ENCODE data around the gene AADACL4.
"Not testable (repeated sequence)": the region's sequence is repeated elsewhere in the genome, so short reads cannot be mapped to it uniquely, and the experiment has no call there.

AADACL4 gene

DNA sequence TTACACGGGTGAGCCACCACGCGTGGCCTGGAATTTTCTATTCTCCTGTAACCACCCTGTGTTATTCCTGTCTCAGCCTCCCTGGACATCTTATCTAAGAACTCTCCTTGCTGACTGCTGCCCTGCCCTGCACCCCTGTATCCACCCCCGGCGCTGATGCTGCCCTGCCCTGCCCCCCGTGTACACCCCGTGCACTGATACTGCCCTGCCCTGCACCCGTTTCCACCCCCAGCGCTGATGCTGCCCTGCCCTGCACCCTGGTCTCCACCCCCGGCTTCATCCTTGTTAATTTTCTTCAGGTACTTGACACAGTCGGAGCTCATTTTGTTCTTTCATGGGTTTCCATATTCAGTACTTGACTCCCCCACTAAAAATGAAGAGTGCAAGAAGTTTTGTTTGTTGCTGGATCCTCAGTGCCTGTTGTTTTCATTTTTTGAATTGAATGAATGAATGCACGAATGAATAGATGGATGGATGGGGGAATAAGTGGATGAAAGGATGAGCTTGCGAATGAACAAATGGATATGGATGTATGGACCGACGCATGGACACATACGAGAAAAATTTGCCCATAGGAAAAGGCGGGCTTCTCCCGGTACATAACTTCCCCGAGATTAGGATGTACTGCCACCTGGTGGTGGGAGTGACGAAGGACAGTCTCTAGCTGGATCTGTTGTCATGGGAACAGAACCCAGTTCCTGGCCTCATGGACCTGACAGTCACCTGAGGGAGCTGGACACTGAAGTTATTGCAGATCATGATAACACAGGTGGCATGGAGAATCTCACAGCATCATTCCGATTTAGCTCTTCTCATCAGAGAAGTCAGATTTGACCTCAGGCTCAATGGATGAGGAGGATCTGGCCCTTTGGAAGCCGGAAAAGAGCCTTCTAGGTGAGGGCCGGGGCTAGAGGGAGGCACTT, 14.9 kb downstream of the AADACL4 start:
- DNase-seq (ENCODE audit: low read depth in 2 of 2), result peak; percentile 41 to 49

DNA sequence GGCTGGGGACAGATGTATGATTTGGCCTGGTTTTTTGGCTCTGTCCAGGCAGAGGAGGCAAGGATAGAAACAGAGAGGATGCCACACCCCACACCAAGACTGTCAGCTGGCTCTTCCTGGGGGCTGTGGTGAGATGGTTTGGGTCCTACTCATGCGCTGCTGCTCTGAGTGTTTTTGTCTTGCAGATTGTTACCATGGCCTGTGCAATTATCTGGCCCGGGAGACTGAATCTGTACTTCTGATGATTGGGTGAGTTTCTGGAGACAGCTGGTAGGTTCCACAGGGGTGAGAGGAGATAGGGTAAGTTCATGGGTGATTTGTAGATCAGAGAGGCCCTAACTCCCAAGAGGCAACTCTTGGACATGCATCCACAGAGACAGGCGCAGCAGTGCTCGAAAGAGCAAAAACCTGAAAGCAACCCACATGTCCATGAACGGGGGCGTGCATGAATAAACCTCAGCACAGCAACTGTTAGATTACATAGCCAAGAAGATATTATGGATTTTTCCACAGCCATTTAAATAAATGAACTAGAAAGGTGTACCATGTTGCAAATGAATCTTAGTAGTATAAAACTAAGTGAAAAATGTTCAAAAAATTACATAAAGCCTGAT, 17.8 kb downstream of the AADACL4 start:
- DNase-seq (ENCODE audit: low read depth in 2 of 2), result no peak

DNA sequence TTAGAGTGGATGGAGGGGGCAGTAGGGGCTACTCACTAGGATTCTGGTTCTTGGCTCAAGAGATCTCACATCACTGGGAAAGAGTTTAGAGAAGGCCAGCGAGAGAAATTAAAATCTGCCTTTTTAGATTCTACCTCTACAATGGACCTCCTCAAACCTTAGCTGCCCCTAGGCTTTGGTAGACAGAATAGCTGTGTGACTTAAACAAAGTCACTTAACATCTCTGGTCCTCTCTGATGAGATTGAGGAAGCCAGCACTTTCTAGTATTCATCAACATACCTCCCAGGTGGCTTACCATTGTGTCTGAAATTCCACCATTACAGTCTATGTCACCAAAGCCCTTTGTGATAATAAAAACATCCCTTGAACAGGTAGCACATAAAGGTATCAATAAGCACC, 18.7 kb downstream of the AADACL4 start:
- no peak for DNase-seq (ENCODE audit: low read depth in 2 of 2)

DNA sequence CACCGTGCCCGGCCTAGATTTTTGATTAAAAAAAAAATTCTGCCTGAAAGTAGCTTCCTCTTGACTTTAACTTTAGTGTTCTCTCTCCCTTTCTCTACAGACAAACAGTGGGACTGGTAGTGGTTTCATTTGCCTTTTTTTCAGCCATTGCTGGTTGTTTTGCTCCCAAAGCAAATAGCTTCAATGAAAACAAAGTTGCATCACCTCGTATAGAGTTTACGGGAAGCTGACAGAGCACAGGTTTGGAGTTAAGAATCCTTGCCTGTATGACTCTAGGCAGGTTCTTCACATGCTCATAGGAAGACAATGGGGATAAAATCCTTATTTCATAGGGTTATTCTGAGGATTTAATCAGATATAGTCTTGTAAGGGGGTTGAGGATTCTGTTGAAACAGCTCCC, 21.6 kb downstream of the AADACL4 start:
- DNase-seq (ENCODE audit: low read depth in 2 of 2), result no peak

DNA sequence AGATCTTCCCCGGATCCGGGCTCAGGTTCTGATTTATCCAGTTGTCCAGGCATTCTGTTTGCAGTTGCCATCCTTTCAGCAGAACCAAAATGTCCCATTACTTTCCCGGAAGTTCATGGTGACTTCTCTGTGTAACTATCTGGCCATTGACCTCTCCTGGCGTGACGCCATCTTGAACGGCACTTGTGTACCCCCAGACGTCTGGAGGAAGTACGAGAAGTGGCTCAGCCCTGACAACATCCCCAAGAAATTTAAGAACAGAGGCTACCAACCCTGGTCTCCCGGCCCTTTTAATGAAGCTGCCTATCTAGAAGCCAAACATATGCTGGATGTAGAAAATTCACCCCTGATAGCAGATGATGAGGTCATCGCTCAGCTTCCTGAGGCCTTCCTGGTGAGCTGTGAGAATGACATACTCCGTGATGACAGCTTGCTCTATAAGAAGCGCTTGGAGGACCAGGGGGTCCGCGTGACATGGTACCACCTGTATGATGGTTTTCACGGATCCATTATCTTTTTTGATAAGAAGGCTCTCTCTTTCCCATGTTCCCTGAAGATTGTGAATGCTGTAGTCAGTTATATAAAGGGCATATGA, 22.4 kb downstream of the AADACL4 start:
- no peak for DNase-seq (ENCODE audit: low read depth in 2 of 2)

DNA sequence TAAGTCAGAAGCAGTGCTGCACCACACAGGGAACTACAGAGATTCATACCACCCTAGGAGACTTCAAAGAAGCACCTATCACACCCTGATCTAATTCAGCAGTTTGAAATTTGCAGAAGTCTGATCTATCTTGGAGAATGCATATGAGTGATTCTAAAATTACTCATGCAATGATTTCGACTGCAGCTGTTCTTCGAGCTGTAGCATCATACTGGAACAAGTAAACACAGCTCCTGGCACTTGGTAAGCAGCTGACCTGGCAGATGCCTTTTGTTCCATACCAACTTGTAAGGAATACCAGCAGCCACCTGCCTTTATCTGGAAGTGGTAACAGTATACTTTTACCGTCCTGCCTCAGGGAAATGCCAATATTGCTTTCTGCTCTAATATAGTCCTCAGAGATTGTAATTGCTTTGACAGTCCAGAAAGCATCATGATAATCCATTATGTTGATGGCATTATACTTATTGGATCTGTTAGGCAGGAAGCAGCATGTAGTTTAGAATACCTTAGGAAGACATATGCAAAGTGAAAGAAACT, 25.7 kb downstream of the AADACL4 start:
- DNase-seq (ENCODE audit: low read depth in 2 of 2), result no peak

DNA sequence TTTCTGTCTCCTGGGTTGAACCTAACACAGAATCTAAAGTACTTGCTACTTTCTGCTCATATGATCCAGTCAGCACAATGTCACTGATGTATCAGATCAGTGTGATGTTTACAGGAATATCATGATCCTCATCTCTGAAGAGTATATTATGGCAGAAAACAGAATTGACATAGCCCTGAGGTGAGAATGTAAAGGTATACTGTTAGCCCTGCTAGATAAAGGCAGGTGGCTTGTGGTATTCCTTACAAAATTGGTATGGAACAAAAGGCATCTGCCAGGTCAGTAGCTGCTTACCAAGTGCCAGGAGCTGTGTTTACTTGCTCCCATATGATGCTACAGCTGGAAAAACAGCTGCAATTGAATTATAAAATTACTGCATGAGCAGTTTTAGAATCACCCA, 30.5 kb downstream of the AADACL4 start:
- DNase-seq (ENCODE audit: low read depth in 2 of 2), result no peak

DNA sequence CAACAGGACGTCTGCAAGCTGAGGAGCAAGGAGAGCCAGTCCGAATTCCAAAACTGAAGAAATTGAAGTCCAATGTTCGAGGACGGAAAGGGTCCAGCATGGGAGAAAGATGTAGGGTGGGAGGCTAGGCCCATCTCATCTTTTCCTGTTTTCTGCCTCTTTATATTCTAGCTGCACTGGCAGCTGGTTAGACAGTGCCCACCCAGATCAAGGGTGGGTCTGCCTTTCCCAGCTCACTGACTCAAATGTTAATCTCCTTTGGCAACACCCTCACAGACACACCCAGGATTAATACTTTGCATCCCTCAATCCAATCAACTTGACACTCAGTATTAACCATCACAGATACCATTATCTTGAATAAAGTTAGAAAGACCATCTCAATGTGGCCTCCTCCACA, 32.2 kb downstream of the AADACL4 start:
- DNase-seq (ENCODE audit: low read depth in 2 of 2), result not testable (repeated sequence)

DNA sequence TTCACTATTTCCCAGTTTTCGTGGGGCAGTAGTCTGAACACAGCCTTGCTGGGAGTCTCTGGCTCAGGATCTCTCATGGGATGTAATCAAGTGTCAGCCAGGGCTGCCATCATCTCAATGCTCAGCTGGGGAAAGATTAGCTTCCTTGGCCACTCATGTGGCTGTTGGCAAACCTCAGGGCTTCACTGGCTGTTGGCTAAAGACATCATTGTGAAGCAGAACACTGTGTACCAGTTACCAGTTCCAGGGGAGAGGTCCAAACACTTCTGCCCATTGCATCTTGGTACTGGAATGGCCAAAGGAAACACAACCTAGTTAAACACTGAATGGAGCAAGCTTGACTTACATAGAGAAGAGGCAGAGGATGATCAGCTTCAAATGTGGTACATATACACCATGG, 33.7 kb downstream of the AADACL4 start:
- no peak for DNase-seq (ENCODE audit: low read depth in 2 of 2)

DNA sequence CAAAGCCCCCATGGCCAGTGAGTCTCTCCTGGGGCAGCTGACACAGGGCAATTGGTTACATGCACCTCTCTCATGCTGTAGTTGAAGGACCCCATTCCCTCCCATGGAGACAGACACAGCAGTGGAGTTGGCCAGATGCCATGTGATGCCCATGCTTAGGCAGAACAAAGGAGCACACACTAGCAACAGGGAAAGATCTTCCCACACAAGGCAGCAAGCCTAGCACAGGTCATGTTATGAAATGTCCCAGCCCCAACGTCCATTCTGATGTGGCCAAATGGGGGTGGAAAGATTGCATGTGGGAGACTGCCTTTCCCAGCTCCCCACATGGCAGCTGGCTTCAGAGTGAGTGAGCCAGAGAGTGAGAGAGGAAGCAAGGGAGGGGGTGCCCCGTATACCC, 34.5 kb downstream of the AADACL4 start:
- no peak for DNase-seq (ENCODE audit: low read depth in 2 of 2)

DNA sequence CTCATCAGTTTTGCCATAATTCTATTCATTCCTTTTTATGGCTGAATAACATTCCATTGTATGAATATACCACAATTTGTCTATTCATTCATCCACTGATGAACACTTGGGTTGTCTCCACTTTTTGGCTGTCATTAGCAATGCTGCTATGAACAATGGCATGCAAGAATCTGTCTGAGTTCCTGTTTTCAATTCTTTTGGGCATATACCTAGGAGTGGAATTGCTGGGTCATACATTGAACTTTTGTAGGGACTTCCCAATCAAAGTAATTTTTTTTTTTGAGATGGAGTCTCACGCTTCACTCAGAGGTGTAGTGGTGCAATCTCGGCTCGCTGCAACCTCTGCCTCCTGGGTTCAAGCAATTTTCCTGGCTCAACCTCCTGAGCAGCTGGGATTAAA, 34.9 kb downstream of the AADACL4 start:
- no peak for DNase-seq (ENCODE audit: low read depth in 2 of 2)

DNA sequence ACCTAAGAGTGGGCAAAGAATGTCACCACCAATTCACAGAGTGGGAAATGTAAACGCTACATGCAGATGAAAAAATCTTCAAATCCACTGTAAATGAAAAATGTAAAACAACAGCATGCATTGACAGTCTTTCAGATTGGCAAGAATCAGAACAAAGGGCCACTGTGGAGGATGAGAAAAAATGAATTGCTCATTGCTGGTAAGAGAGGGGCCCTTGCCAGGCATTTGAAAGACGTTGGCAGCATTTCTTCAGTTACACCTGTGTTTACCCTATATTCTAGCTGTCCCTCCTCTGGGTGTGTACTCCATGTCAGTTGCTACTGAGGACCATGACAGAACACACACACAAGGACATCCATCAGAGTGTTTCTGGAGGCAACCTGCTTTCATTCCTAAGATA, 46.3 kb downstream of the AADACL4 start:
- DNase-seq (ENCODE audit: low read depth in 2 of 2), result no peak

DNA sequence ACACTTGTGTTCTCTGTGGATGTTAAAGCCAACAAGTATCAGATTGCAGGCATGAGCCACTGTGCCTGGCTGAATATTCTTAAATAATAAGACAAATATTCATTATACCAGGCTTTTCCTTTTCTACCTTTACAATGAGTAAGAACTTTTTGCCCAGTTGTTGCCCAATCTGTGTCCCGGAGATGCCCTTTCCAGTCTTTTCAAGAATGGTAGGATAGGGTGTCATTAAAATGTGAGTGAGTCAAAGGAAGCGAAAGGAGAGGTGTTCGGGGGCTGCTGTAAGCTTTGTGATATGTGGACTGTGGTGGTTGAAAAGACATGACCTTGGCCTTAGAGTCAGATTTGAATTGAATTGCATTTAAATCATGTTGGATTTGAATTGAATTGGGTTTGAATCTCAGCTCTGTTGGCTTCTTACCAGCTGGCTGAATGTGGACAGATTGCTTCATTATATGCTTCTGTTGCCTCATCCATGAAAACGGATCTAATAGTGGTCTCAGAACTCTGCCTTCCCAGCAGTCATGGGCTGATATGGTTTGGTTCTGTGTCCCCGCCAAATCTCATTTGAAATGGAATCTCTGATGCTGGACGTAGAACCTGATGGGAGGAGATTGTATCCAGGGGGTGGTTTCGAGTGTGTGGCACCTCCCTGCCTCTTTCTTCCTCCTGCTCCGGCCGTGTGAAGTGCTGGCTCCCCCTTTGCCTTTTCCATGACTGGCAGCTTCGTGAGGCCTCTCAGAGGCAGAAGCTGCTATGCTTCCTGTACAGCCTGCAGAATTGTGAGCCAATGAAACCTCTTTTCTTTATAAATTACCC, 49.3 kb downstream of the AADACL4 start:
- DNase-seq (ENCODE audit: low read depth in 2 of 2), result no peak

DNA sequence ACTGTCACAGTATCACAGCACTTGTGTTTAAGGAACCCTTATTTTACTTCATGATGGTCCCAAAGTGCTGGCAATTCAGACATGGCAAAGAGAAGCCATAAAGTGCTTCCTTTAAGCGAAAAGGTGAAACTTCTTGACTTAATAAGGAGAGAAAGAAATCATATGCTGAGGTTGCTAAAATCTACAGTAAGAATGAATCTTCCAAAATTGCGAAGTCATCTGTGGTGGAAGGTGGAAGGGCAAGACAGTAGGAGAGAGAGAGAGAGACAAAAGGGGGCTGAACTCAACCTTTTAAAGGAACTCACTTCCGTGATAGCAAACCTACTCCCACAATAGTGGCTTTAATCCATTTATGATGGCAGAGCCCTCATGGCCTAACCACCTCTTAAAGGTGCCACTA, 52.8 kb downstream of the AADACL4 start:
- DNase-seq (ENCODE audit: low read depth in 2 of 2), result no peak

DNA sequence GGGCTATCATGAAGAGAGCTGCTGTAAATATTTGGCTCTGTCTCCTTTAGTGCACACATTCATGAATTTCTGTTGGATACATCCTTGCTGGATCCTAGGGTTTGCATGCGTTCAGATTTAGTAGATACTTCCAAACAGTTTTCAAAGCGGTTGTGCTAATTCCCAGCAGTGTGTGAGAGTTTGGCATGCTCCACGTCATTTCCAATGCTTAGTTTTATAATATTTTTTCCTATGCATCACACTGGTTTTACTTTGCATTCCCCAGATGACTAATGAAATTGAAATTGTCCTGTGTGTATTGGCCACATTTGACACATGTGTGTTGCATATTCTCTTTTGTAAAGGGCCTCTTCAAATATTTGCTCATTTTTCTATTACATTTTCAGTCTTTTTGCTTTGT, 53.5 kb downstream of the AADACL4 start:
- DNase-seq (ENCODE audit: low read depth in 2 of 2), result no peak

DNA sequence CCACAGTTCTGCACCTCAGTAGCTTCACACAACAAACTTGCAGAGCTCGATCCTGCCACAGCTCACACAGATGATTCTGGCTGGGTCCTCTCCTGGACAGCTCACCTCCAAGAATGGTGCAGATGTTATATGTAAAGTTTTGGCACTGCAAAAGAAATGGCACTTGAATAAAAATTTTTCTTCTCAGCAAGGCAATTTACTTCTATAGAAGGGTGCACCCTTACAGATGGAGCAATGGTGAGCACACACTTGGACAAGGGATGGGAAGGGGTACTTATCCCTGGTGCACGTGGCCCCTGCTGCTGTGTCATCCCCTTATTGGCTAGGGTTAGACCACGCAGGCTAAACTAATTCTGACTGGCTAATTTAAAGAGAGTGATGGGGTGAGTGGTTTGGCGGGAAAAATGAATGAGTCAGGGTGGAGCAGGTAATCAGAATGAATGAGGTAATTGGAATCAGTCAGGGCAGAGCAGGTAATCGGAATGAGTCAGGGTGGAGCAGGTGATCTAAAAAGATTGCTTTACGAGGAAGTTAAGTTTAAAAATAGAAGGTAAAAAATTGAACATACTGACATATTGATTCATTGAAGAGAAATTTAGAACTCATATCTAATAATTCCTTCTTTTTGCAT, 60.1 kb downstream of the AADACL4 start:
- DNase-seq (ENCODE audit: low read depth in 2 of 2), result no peak

DNA sequence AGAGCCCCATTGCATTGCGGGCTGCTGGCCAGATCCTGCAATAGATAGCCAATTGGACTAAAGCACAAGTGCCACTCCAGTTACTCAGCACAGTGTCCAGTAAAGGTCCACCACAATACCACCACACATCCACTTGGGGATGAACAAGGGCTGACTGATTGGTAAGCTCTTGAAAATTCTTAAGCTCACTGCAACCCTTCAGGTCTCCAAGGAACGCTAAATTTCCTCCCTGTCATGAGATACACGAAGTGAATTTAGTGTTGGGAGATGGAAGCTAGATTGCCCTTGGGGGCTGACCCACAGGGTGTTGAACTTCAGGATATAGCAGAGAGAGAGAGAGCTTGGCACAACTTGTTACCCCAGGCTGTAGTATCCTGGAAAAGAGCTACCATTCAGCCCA, 62.2 kb downstream of the AADACL4 start:
- no peak for DNase-seq (ENCODE audit: low read depth in 2 of 2)

DNA sequence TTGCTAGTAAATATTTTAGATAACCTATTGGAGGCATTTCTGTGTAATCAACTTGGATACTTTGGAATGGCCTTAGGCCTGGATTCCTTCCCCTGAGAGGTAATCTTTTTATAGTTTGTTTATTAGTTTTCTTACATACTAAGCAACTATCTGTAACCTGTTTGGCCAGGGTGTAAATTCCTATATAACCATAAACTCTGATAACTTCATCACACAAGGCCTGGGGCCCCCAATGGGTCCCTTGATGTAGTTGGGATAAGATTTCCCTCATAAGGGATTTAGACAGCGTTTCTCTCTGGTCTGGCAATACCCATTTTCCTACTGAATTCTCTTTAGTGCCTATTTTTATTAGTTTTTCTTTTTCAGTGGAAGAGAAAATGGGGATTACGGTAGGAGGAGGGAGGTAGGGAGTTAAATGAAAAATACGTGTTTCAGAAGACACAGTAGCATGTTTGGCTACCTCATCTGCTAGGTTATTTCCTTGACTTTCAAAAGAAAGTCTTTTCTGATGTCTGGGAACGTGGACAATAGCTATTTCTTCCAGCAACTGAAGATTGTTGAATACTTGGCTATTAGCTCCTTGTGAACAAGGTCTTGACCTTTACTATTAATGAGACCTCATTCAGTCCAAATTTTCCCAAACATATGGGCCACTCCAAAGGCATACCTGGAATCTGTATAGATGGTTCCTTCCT, 64.7 kb downstream of the AADACL4 start:
- no peak for DNase-seq (ENCODE audit: low read depth in 2 of 2)

DNA sequence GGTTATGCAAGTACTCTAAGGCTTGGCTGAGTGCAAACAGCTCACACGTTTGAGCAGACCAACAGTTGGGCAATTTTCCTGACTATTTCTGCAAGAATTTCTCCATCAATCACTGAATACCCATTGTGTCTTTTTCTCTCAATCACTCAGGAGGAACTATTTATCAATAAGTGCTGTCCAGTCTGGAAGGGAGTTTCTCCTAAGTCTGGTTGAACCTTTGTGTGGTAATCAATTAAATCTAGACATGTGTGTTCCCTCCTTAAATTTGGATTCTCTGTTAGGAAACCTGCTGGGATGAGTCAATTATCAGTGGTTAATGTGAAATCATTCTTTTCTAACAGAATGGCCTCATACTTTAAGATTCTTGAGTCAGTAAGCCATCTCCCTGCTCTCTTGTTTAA, 65.2 kb downstream of the AADACL4 start:
- no peak for DNase-seq (ENCODE audit: low read depth in 2 of 2)

DNA sequence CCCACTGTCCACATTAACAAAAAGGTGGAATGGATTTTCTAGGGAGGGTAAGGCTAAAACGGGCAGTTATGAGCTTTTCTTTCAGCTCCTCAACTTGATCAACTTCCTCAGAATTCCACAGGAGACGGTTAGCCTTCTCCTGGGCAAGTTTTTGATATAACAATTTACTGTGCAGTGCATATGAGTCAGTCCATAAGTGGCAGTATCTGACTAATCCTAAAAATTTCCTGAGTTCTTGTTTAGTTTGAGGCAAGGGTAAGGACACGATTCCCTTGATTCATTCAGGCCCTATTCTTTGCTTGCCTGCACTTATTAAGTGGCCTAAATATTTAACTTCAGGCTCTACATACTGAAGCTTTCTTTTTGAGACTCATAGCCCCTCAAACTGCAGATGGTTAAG, 65.8 kb downstream of the AADACL4 start:
- DNase-seq (ENCODE audit: low read depth in 2 of 2), result no peak

DNA sequence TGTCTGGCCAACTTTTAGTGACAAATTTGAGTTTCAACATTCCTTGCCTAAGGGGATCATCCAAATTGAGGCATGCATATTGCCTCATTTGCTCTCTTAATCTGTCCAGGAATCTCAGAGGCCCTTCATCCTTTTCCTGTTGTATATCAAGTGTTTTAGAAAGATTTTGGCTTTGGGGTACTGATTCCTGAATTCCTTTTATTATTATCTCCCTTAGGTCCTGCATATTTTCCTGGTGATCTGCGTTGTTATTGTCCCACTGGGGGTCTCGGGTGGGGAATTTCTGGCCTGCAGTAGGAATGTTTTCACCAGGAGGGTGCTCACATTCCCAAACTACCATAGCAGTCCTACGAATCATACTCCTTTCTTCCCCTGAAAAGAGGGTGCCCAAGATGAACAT, 67.7 kb downstream of the AADACL4 start:
- no peak for DNase-seq (ENCODE audit: low read depth in 2 of 2)
